ENCODE data around the gene SF3B1.

- no peak for TF ChIP-seq CTCF (IDR thresholded peaks at IDR 0.05 in 2 of 3, conservative IDR thresholded peaks at IDR 0.05 in 1 of 3; ENCODE audit: control insufficient read depth in 2 of 3, extremely low read depth in 1 of 3, insufficient read depth in 1 of 3, low read depth in 3 of 3, low read length in 3 of 3)
- no peak for TF ChIP-seq SMC3 (IDR thresholded peaks at IDR 0.05; ENCODE audit: borderline replicate concordance, low read length)
- TF ChIP-seq CBX5 (IDR thresholded peaks at IDR 0.05; ENCODE audit: low read depth) = no peak
- TF ChIP-seq IRF4 (IDR thresholded peaks at IDR 0.05; ENCODE audit: low read depth, low read length) = no peak
- no peak for TF ChIP-seq TAF1 (IDR thresholded peaks at IDR 0.05; ENCODE audit: borderline replicate concordance, low read depth, low read length)
- TF ChIP-seq JUNB (IDR thresholded peaks at IDR 0.05) = no peak
- no peak for TF ChIP-seq SP1 (IDR thresholded peaks at IDR 0.05; ENCODE audit: low read depth, low read length)
These were observed 47.6 kb downstream of the SF3B1 start for GRCh38 chr2:197387179-197387578.

Measured in GM12878 (cell line).